Measurements from ENCODE around the gene SLC24A3.

- TF ChIP-seq POLR2AphosphoS5 (IDR thresholded peaks at IDR 0.05) (no peak), EP300 (IDR thresholded peaks at IDR 0.05) (no peak)
- TF ChIP-seq, protein P1, sequence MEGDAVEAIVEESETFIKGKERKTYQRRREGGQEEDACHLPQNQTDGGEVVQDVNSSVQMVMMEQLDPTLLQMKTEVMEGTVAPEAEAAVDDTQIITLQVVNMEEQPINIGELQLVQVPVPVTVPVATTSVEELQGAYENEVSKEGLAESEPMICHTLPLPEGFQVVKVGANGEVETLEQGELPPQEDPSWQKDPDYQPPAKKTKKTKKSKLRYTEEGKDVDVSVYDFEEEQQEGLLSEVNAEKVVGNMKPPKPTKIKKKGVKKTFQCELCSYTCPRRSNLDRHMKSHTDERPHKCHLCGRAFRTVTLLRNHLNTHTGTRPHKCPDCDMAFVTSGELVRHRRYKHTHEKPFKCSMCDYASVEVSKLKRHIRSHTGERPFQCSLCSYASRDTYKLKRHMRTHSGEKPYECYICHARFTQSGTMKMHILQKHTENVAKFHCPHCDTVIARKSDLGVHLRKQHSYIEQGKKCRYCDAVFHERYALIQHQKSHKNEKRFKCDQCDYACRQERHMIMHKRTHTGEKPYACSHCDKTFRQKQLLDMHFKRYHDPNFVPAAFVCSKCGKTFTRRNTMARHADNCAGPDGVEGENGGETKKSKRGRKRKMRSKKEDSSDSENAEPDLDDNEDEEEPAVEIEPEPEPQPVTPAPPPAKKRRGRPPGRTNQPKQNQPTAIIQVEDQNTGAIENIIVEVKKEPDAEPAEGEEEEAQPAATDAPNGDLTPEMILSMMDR (IDR thresholded peaks at IDR 0.05), result no peak
These were observed 386.8 kb downstream of the SLC24A3 start for GRCh38 chr20:19599200-19599599.

Data from upper lobe of left lung (tissue), 4 donors.